AG09309 (cell line): Measurements from ENCODE around the gene CLEC10A.
"Not testable (repeated sequence)": the region's sequence is repeated elsewhere in the genome, so short reads cannot be mapped to it uniquely, and the experiment has no call there.

Experiments
- DNase-seq: peaks from one replicate; pipeline ENCODE4 v3.0.0-alpha.2; 2010; ENCODE audit warnings: low read depth
- H3K4me3 ChIP-seq: 2 replicates; pipeline ENCODE4 v1.5.1; 2011; ENCODE audit warnings: mild to moderate bottlenecking, low read depth, low read length, moderate library complexity; ENCODE audit not compliant: control insufficient read depth
- TF ChIP-seq, protein P1 (sequence below): IDR thresholded peaks from 2 replicates; pipeline ENCODE4 v1.5.1; 2011; ENCODE audit warnings: mild to moderate bottlenecking, low read depth, low read length, inconsistent platforms; ENCODE audit not compliant: insufficient read depth, control insufficient read depth; ENCODE audit errors: missing control alignments

CLEC10A gene

DNA sequence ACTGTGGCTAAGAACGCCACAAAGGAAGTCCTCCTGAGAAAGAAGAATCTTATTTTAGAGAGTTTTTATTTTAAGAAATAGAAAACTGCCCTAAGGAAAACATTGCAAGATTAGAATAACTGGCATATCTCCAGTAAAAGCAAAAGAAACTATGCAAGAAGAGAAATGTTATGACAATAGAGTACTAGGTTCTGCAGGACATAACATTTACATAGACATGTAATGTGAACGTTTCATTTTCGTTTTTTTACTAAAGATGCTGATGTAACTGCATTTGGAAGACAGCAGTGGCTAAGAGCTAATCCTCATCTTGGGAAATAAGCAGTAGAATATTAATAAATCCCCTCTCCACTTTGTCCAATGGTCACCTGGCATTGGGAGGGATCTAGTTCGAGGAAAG lies 42.3 kb upstream of the CLEC10A start:
- no peak for DNase-seq
- H3K4me3 ChIP-seq: no peak overlapping the region
- TF ChIP-seq, protein P1, sequence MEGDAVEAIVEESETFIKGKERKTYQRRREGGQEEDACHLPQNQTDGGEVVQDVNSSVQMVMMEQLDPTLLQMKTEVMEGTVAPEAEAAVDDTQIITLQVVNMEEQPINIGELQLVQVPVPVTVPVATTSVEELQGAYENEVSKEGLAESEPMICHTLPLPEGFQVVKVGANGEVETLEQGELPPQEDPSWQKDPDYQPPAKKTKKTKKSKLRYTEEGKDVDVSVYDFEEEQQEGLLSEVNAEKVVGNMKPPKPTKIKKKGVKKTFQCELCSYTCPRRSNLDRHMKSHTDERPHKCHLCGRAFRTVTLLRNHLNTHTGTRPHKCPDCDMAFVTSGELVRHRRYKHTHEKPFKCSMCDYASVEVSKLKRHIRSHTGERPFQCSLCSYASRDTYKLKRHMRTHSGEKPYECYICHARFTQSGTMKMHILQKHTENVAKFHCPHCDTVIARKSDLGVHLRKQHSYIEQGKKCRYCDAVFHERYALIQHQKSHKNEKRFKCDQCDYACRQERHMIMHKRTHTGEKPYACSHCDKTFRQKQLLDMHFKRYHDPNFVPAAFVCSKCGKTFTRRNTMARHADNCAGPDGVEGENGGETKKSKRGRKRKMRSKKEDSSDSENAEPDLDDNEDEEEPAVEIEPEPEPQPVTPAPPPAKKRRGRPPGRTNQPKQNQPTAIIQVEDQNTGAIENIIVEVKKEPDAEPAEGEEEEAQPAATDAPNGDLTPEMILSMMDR: no peak

- not testable (repeated sequence) for H3K4me3 ChIP-seq, DNase-seq
Observed at GRCh38 chr17:7120635-7121034, 40.6 kb upstream of the CLEC10A start.

DNA sequence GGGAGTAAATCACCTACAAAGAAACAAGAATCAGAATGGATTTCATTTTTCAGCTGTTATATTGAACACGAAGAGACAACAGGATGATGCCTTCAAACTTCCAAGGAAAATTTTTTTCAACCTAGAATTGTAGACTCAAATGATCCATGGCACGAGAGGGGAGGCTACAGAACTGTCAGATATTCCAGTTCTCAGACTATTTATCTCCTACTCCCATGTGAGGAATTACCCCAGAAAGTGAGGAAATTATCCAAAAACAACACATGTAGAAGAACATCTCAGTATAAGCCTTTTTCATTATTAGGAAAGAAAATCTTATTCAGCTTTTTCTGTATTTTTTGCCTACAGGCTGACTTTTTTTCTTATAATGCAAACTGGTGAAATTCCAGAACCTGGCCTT lies 40.1 kb upstream of the CLEC10A start:
- DNase-seq: no peak
- TF ChIP-seq, protein P1: no peak
- no peak overlapping the region for H3K4me3 ChIP-seq

GRCh38 chr17:7119314-7119713 lies 39.3 kb upstream of the CLEC10A start:
- no peak overlapping the region for H3K4me3 ChIP-seq
- DNase-seq: no peak
- TF ChIP-seq, protein P1: no peak

DNA sequence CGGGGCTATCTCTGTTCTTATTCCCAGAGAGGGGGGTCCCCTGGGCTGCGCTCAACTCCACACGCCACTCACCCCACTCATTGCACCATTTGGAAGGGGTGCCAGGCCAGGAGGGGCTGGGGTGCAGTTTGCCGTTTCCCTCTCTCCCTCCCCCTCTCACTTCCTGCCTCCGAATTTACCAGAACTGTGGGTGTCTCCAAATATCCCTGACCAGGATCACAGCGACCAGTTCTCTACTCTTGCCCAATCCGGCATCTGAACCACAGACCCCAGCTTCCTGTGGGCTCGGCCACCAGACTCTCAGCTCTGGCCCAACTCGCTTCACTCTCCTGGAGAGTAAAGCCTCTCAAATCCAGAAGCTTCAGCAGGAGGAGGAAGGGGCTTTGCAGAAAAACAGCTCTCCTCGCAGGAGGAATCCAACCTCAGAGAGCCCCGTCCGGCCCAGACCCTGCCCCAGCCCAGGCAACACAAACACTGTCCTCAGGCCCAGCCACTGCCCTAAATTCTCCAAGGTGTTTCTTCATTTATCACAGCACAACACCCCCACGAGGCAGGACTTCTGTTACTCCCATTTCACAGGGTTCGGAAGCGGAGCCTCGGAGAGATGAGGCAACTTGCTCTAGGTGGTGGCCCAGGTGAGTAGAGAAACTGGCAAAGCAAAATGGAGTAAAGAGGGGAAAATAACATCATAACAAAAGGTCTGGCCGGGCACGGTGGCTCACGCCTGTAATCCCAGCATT lies 35.0 kb upstream of the CLEC10A start:
- no peak for DNase-seq
- no peak overlapping the region for H3K4me3 ChIP-seq
- TF ChIP-seq, protein P1: no peak

- no peak within 1 kb of the TSS for H3K4me3 ChIP-seq
- DNase-seq: no peak
- TF ChIP-seq, protein P1: no peak
Observed at GRCh38 chr17:7114241-7114874, 34.3 kb upstream of the CLEC10A start, which contains the start of gene ASGR2. ASGR2 (minus strand) TSS chr17:7114822; CDS start chr17:7114240, 582 bp downstream.

DNA sequence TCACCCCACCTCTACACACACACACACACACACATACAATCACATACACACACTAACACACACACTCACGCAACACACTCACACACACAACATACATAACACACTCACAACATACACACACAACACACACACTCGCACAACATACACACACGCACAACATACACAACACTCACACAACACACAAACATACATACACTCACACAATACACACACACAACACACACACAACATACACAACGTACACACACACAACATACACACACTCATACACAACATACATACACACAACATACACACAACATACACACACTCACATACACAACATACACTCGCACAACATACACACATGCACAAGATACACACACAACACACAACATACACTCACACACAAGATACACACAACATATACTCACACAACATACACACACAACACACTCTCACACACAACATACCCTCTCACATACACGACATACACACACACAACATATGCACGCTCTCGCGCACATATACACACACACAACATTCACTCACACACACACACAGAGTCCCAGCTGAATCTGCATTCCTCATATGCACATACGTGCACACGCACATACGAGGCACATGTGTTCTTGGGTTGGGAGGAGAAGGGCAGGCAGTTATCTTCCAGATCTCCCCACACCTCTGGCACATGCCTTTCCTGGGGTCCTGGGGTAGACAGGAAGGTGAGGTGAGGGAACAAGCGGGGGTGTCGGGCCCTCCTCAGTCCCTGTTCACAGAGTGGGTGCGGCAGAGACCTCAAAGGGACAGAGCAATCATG lies 33.4 kb upstream of the CLEC10A start:
- no peak for DNase-seq
- H3K4me3 ChIP-seq: no peak overlapping the region
- TF ChIP-seq, protein P1: no peak
